ENCODE data around the gene NME3.

- TF ChIP-seq CTCF (IDR thresholded peaks at IDR 0.05): no peak
- no peak for TF ChIP-seq POLR2A (IDR thresholded peaks at IDR 0.05)
Measured at GRCh38 chr16:1787056-1787321, 15.6 kb upstream of the NME3 start.
